SJCRH30 (cell line): ENCODE measurements around the gene TBCK. TPM values are rescaled to one million over a fixed set of nuclear protein-coding genes. Genes with fewer than 3 reads are reported as not detected.
A peak's percentile ranks its signal among the peaks of the same experiment; 100 is the strongest.
"Not testable (repeated sequence)": the region's sequence is repeated elsewhere in the genome, so short reads cannot be mapped to it uniquely, and the experiment has no call there.

Experiments used
- DNase-seq, 2 experiments: peaks; one replicate each; pipeline ENCODE4 v3.0.0-alpha.2; 2015 to 2020
- H3K27ac ChIP-seq: fragments of 250-450 bp; sonication (Bioruptor Pico); 2 replicates; pipeline ENCODE4 v1.5.1; 2020; ENCODE audit warnings: mild to moderate bottlenecking, moderate library complexity
- H3K27me3 ChIP-seq: fragments of 250-450 bp; sonication (Bioruptor Pico); 2 replicates; pipeline ENCODE4 v1.5.1; 2020; ENCODE audit warnings: mild to moderate bottlenecking, moderate library complexity
- H3K36me3 ChIP-seq: fragments of 250-450 bp; sonication (Bioruptor Pico); 2 replicates; pipeline ENCODE4 v1.5.1; 2020; ENCODE audit warnings: mild to moderate bottlenecking, moderate library complexity
- H3K4me1 ChIP-seq: fragments of 250-450 bp; sonication (Bioruptor Pico); 2 replicates; pipeline ENCODE4 v1.5.1; 2020; ENCODE audit warnings: mild to moderate bottlenecking, moderate library complexity
- H3K4me3 ChIP-seq: fragments of 250-450 bp; sonication (Bioruptor Pico); 2 replicates; pipeline ENCODE4 v1.5.1; 2020; ENCODE audit warnings: mild to moderate bottlenecking, moderate library complexity
- H3K9me3 ChIP-seq: fragments of 250-450 bp; sonication (Bioruptor Pico); replicated peaks from 2 replicates; pipeline ENCODE4 v1.5.1; 2020; ENCODE audit warnings: mild to moderate bottlenecking, moderate library complexity
- total RNA-seq: library from RNA; depleted of rRNA; stranded (reverse); fragments of >200 nt; shearing (Covaris generic); gene quantifications from 2 replicates; pipeline ENCODE4 v1.2.3, GENCODE V29; 2014

TBCK gene
- total RNA-seq, 1 experiment from 2014 or later = 26.5 TPM

- Histone ChIP-seq H3K27me3 (no peaks in the 10 kb centered on the region), H3K36me3 (peaks cover 64% of the 10 kb centered on the region), H3K9me3 (peaks cover 4% of the 10 kb centered on the region), H3K4me3 (no peak overlapping the region), H3K27ac (no peak overlapping the region), H3K4me1 (no peaks in the 10 kb centered on the region)
- DNase-seq = no peak
Observed at GRCh38 chr4:106336618-106337017, 20.6 kb upstream of the TBCK start.

GRCh38 chr4:106334741-106335470 is 18.9 kb upstream of the TBCK start:
- peaks cover 4% of the 10 kb centered on the region; the same call in 1 of the 2 replicates for H3K9me3 ChIP-seq
- H3K27me3 ChIP-seq = no peaks in the 10 kb centered on the region
- H3K27ac ChIP-seq = no peak overlapping the region
- no peaks in the 10 kb centered on the region for H3K4me1 ChIP-seq
- DNase-seq = no peak
- no peak overlapping the region for H3K4me3 ChIP-seq
- peaks cover 64% of the 10 kb centered on the region for H3K36me3 ChIP-seq

- DNase-seq = no peak
- H3K9me3 ChIP-seq = peaks cover 4% of the 10 kb centered on the region; the same call in 1 of the 2 replicates
- H3K4me3 ChIP-seq = no peak overlapping the region
- no peaks in the 10 kb centered on the region for H3K27me3 ChIP-seq
- peaks cover 72% of the 10 kb centered on the region for H3K36me3 ChIP-seq
- no peaks in the 10 kb centered on the region for H3K4me1 ChIP-seq
- no peak overlapping the region for H3K27ac ChIP-seq
Observed at GRCh38 chr4:106333186-106333585, 17.2 kb upstream of the TBCK start.

- Histone ChIP-seq H3K4me3 (no peak overlapping the region), H3K4me1 (no peaks in the 10 kb centered on the region), H3K27ac (no peak overlapping the region), H3K36me3 (peaks cover 78% of the 10 kb centered on the region), H3K9me3 (no peaks in the 10 kb centered on the region), H3K27me3 (no peaks in the 10 kb centered on the region)
- peak in 1 of 2 experiments; percentile 28 for DNase-seq
Observed at GRCh38 chr4:106329041-106329618, 13.1 kb upstream of the TBCK start.

GRCh38 chr4:106325800-106326199 is 9.8 kb upstream of the TBCK start:
- Histone ChIP-seq H3K4me3 (no peak overlapping the region), H3K27me3 (no peaks in the 10 kb centered on the region), H3K4me1 (no peaks in the 10 kb centered on the region), H3K27ac (no peak overlapping the region), H3K9me3 (no peaks in the 10 kb centered on the region), H3K36me3 (peaks cover 61% of the 10 kb centered on the region)
- no peak for DNase-seq

- Histone ChIP-seq H3K36me3 (peaks cover 41% of the 10 kb centered on the region), H3K9me3 (no peaks in the 10 kb centered on the region), H3K27ac (no peak overlapping the region), H3K4me3 (no peak overlapping the region), H3K4me1 (no peaks in the 10 kb centered on the region), H3K27me3 (no peaks in the 10 kb centered on the region)
- DNase-seq = no peak
Observed at GRCh38 chr4:106323119-106323518, 7.1 kb upstream of the TBCK start.

- peaks cover 28% of the 10 kb centered on the region for H3K36me3 ChIP-seq
- H3K27ac ChIP-seq, H3K4me3 ChIP-seq, DNase-seq, H3K9me3 ChIP-seq, H3K4me1 ChIP-seq, H3K27me3 ChIP-seq: not testable (repeated sequence)
Observed at GRCh38 chr4:106321814-106322213, 5.8 kb upstream of the TBCK start.

GRCh38 chr4:106321168-106321567 is 5.2 kb upstream of the TBCK start:
- DNase-seq, H3K27ac ChIP-seq, H3K4me1 ChIP-seq, H3K9me3 ChIP-seq, H3K27me3 ChIP-seq, H3K4me3 ChIP-seq: not testable (repeated sequence)
- peaks cover 23% of the 10 kb centered on the region for H3K36me3 ChIP-seq

- no peak for DNase-seq
- H3K4me3 ChIP-seq = no peak overlapping the region
- H3K9me3 ChIP-seq = no peaks in the 10 kb centered on the region
- H3K27me3 ChIP-seq = no peaks in the 10 kb centered on the region
- no peaks in the 10 kb centered on the region; the same call in 1 of the 2 replicates for H3K4me1 ChIP-seq
- peaks cover 14% of the 10 kb centered on the region; the same call in 1 of the 2 replicates for H3K36me3 ChIP-seq
- H3K27ac ChIP-seq = no peak overlapping the region
Observed at GRCh38 chr4:106320235-106320634, 4.2 kb upstream of the TBCK start.

GRCh38 chr4:106318511-106318910 is 2.5 kb upstream of the TBCK start:
- H3K4me3 ChIP-seq = no peak overlapping the region
- no peaks in the 10 kb centered on the region; the same call in 1 of the 2 replicates for H3K4me1 ChIP-seq
- H3K9me3 ChIP-seq = no peaks in the 10 kb centered on the region
- H3K27me3 ChIP-seq = no peaks in the 10 kb centered on the region
- H3K36me3 ChIP-seq = peaks cover 10% of the 10 kb centered on the region; the same call in 1 of the 2 replicates
- H3K27ac ChIP-seq = no peak overlapping the region
- DNase-seq = no peak

- no peak for DNase-seq
- Histone ChIP-seq H3K36me3 (peaks cover 10% of the 10 kb centered on the region; the same call in 1 of the 2 replicates), H3K9me3 (no peaks in the 10 kb centered on the region), H3K4me3 (peak overlapping the region; percentile 72), H3K27me3 (no peaks in the 10 kb centered on the region), H3K27ac (no peak overlapping the region), H3K4me1 (peaks cover 3% of the 10 kb centered on the region)
Observed at GRCh38 chr4:106317815-106318214, 1.8 kb upstream of the TBCK start.

- Histone ChIP-seq H3K9me3 (no peaks in the 10 kb centered on the region), H3K27me3 (no peaks in the 10 kb centered on the region), H3K4me1 (peaks cover 11% of the 10 kb centered on the region), H3K4me3 (peak overlapping the region; percentile 72), H3K36me3 (peaks cover 6% of the 10 kb centered on the region; the same call in 1 of the 2 replicates), H3K27ac (peak overlapping the region; percentile 98)
- DNase-seq = peak in 1 of 2 experiments; percentile 23
Observed at GRCh38 chr4:106316773-106317409, 882 bp upstream of the TBCK start.

GRCh38 chr4:106315476-106315967 is 487 bp downstream of the TBCK start:
- 0 out of 2 replicates have a peak, but pooled peaks cover 4% of the 10 kb centered on the region for H3K36me3 ChIP-seq
- H3K9me3 ChIP-seq = no peaks in the 10 kb centered on the region
- peak overlapping the region; percentile 98 for H3K27ac ChIP-seq
- peaks cover 16% of the 10 kb centered on the region for H3K4me1 ChIP-seq
- no peak for DNase-seq
- no peaks in the 10 kb centered on the region for H3K27me3 ChIP-seq
- H3K4me3 ChIP-seq = peak overlapping the region; percentile 72

- DNase-seq = peak in 1 of 2 experiments; percentile 3
- no peaks in the 10 kb centered on the region for H3K9me3 ChIP-seq
- H3K4me1 ChIP-seq = peaks cover 16% of the 10 kb centered on the region
- no peaks in the 10 kb centered on the region for H3K27me3 ChIP-seq
- H3K27ac ChIP-seq = peak overlapping the region; percentile 98; the same call in 1 of the 2 replicates
- 0 out of 2 replicates have a peak, but pooled peaks cover 4% of the 10 kb centered on the region for H3K36me3 ChIP-seq
- peak overlapping the region; percentile 72 for H3K4me3 ChIP-seq
Observed at GRCh38 chr4:106314960-106315359, 1.0 kb downstream of the TBCK start.

- H3K27ac ChIP-seq = peak overlapping the region; percentile 67
- H3K36me3 ChIP-seq = no peaks in the 10 kb centered on the region
- no peaks in the 10 kb centered on the region for H3K9me3 ChIP-seq
- DNase-seq = peak in 1 of 2 experiments; percentile 3
- no peak overlapping the region for H3K4me3 ChIP-seq
- no peaks in the 10 kb centered on the region for H3K27me3 ChIP-seq
- peaks cover 16% of the 10 kb centered on the region for H3K4me1 ChIP-seq
Observed at GRCh38 chr4:106312997-106313522, 2.9 kb downstream of the TBCK start.
